Stimulated activated CD4-positive, alpha-beta T cell treated with anti-CD3 and anti-CD28 coated beads, TNF-alpha, amount 100 ng/mL, for 1 hour (primary cell): ENCODE data around the gene MSMP.
A peak's percentile ranks its signal among the peaks of the same experiment; 100 is the strongest.

Experiments
- DNase-seq, 3 donors: peaks; one replicate each; pipeline ENCODE4 v3.0.0-alpha.2; 2020; ENCODE audit warnings: low read depth in 3 of 3, low spot score in 1 of 3

The MSMP gene

GRCh38 chr9:35754264-35754663 lies at the start of gene MSMP:
TSS of gene MSMP (minus strand) at chr9:35754276. CDS start at chr9:35754129, 147 bp downstream.
- no peak for DNase-seq

GRCh38 chr9:35801328-35802128 lies 47.5 kb upstream of the MSMP start:
- no peak for DNase-seq

GRCh38 chr9:35800530-35800929 lies 46.5 kb upstream of the MSMP start:
- DNase-seq = no peak

- peak in 1 of 3 donors; percentile 16 for DNase-seq
These were observed 44.7 kb upstream of the MSMP start for GRCh38 chr9:35798658-35799374.

- DNase-seq = no peak
These were observed 43.4 kb upstream of the MSMP start for GRCh38 chr9:35797311-35798109.

GRCh38 chr9:35795695-35796094 lies 41.6 kb upstream of the MSMP start:
- DNase-seq = no peak

- no peak for DNase-seq
These were observed 39.4 kb upstream of the MSMP start for GRCh38 chr9:35793461-35793860.

- DNase-seq = no peak
These were observed 38.8 kb upstream of the MSMP start for GRCh38 chr9:35792826-35793225.

GRCh38 chr9:35792024-35792813 lies 38.1 kb upstream of the MSMP start:
- DNase-seq = no peak

GRCh38 chr9:35791297-35791921 lies 37.3 kb upstream of the MSMP start, which contains the start of gene NPR2:
TSS of gene NPR2 (plus strand) at chr9:35791591. CDS start at chr9:35792409, 818 bp downstream.
- DNase-seq = no peak

- DNase-seq = peak in 2 of 3 donors; percentile 11 to 14
These were observed 36.6 kb upstream of the MSMP start for GRCh38 chr9:35790385-35791296.

GRCh38 chr9:35790025-35790384 lies 35.9 kb upstream of the MSMP start:
- DNase-seq = no peak

- no peak for DNase-seq
These were observed 35.5 kb upstream of the MSMP start for GRCh38 chr9:35789541-35789940.

- no peak for DNase-seq
These were observed 29.3 kb upstream of the MSMP start for GRCh38 chr9:35783418-35783817.

GRCh38 chr9:35781066-35781465 lies 27.0 kb upstream of the MSMP start:
- no peak for DNase-seq

GRCh38 chr9:35778496-35778895 lies 24.4 kb upstream of the MSMP start:
- DNase-seq = no peak

GRCh38 chr9:35776018-35776417 lies 21.9 kb upstream of the MSMP start:
- DNase-seq = no peak

GRCh38 chr9:35774907-35775635 lies 21.0 kb upstream of the MSMP start:
- DNase-seq = no peak

GRCh38 chr9:35771943-35772342 lies 17.9 kb upstream of the MSMP start:
- no peak for DNase-seq
